Left renal pelvis (tissue), 4 donors: Measurements from ENCODE around the gene TRMO. TPM values are rescaled to one million over a fixed set of nuclear protein-coding genes. Genes with fewer than 3 reads are reported as not detected.
"Not testable (repeated sequence)": the region's sequence is repeated elsewhere in the genome, so short reads cannot be mapped to it uniquely, and the experiment has no call there.

ENCODE experiments used
- DNase-seq, 4 donors: peaks; one replicate each; pipeline ENCODE4 v3.0.0-alpha.2; 2013; ENCODE audit warnings: low read depth in 4 of 4, low spot score in 3 of 4
- polyA plus RNA-seq, 4 donors: library from polyadenylated mRNA; unstranded; fragments of 120-200 nt; gene quantifications; one replicate each; pipeline ENCODE4 v1.2.1, GENCODE V29; 2013; ENCODE audit not compliant: insufficient read length in 4 of 4

Gene TRMO
- 10 to 100 TPM; 12.7 to 24.7 (median 19.7) TPM for polyA plus RNA-seq

GRCh38 chr9:97921959-97922724 lies at the start of gene TRMO:
TRMO (minus strand) TSS chr9:97922500; CDS start chr9:97922493, 7 bp downstream.
- DNase-seq, result peak; percentile 95 to 100 (median 97)

GRCh38 chr9:97970165-97970564 lies 47.9 kb upstream of the TRMO start:
- no peak for DNase-seq

GRCh38 chr9:97969014-97969413 lies 46.7 kb upstream of the TRMO start:
- no peak for DNase-seq

- no peak for DNase-seq
These were observed 44.2 kb upstream of the TRMO start for GRCh38 chr9:97966493-97966892.

- no peak for DNase-seq
These were observed 42.6 kb upstream of the TRMO start for GRCh38 chr9:97964901-97965300.

GRCh38 chr9:97963232-97963631 lies 40.9 kb upstream of the TRMO start:
- no peak for DNase-seq

GRCh38 chr9:97962575-97962974 lies 40.3 kb upstream of the TRMO start:
- DNase-seq, result no peak

GRCh38 chr9:97962136-97962535 lies 39.8 kb upstream of the TRMO start:
- no peak for DNase-seq

- no peak for DNase-seq
These were observed 39.1 kb upstream of the TRMO start for GRCh38 chr9:97961361-97961760.

- DNase-seq, result not testable (repeated sequence)
These were observed 38.5 kb upstream of the TRMO start for GRCh38 chr9:97960678-97961328.

GRCh38 chr9:97959585-97959984 lies 37.3 kb upstream of the TRMO start:
- no peak for DNase-seq

GRCh38 chr9:97958812-97959511 lies 36.7 kb upstream of the TRMO start:
- DNase-seq, result no peak

- no peak for DNase-seq
These were observed 34.0 kb upstream of the TRMO start for GRCh38 chr9:97956331-97956730.

GRCh38 chr9:97954550-97954989 lies 32.3 kb upstream of the TRMO start:
- DNase-seq, result peak in 1 of 4 donors; percentile 1

GRCh38 chr9:97950873-97951272 lies 28.6 kb upstream of the TRMO start:
- not testable (repeated sequence) for DNase-seq

GRCh38 chr9:97947094-97947493 lies 24.8 kb upstream of the TRMO start:
- not testable (repeated sequence) for DNase-seq

- DNase-seq, result not testable (repeated sequence)
These were observed 23.2 kb upstream of the TRMO start for GRCh38 chr9:97945470-97945869.

- DNase-seq, result no peak
These were observed 22.3 kb upstream of the TRMO start for GRCh38 chr9:97944612-97945011.

- DNase-seq, result no peak
These were observed 21.1 kb upstream of the TRMO start for GRCh38 chr9:97943308-97943855.

- no peak for DNase-seq
These were observed 19.0 kb upstream of the TRMO start for GRCh38 chr9:97941323-97941722.

- no peak for DNase-seq
These were observed 18.4 kb upstream of the TRMO start for GRCh38 chr9:97940741-97941140.
